GM12865 (cell line): ENCODE results near the gene TSPAN15.
"Not testable (repeated sequence)": the region's sequence is repeated elsewhere in the genome, so short reads cannot be mapped to it uniquely, and the experiment has no call there.

ENCODE experiments used
- DNase-seq: peaks from one replicate; pipeline ENCODE4 v3.0.0; 2010; ENCODE audit warnings: low read depth
- H3K4me3 ChIP-seq: 2 replicates; pipeline ENCODE4 v1.5.1; 2011; ENCODE audit warnings: mild to moderate bottlenecking, low read depth, low read length, control low read depth
- CTCF ChIP-seq: IDR thresholded peaks from 2 replicates; pipeline ENCODE4 v1.5.1; 2011; ENCODE audit warnings: low read length, control low read depth, low read depth, inconsistent platforms; ENCODE audit not compliant: insufficient read depth; ENCODE audit errors: missing control alignments

Gene TSPAN15

GRCh38 chr10:69480068-69480412 lies 28.8 kb downstream of the TSPAN15 start:
- DNase-seq = no peak

GRCh38 chr10:69481305-69481704 lies 30.0 kb downstream of the TSPAN15 start:
- peak; percentile 36 for DNase-seq
- no peak overlapping the region for H3K4me3 ChIP-seq
- no peak for TF ChIP-seq CTCF

More at GRCh38 chr10:69480068-69480412, 28.8 kb downstream of the TSPAN15 start:
- no peak overlapping the region for H3K4me3 ChIP-seq
- no peak for TF ChIP-seq CTCF

- DNase-seq = no peak
- TF ChIP-seq CTCF = no peak
- no peak overlapping the region for H3K4me3 ChIP-seq
These were observed 30.7 kb downstream of the TSPAN15 start for GRCh38 chr10:69481811-69482524.

GRCh38 chr10:69483963-69484362 lies 32.7 kb downstream of the TSPAN15 start:
- DNase-seq = no peak
- H3K4me3 ChIP-seq = no peak overlapping the region
- no peak for TF ChIP-seq CTCF

GRCh38 chr10:69484736-69485135 lies 33.5 kb downstream of the TSPAN15 start:
- DNase-seq = no peak
- H3K4me3 ChIP-seq = no peak overlapping the region
- TF ChIP-seq CTCF = no peak

GRCh38 chr10:69486922-69487730 lies 35.9 kb downstream of the TSPAN15 start:
- no peak for DNase-seq
- no peak for TF ChIP-seq CTCF
- no peak overlapping the region for H3K4me3 ChIP-seq

- H3K4me3 ChIP-seq, DNase-seq: not testable (repeated sequence)
These were observed 37.0 kb downstream of the TSPAN15 start for GRCh38 chr10:69488149-69488844.

GRCh38 chr10:69488856-69489255 lies 37.6 kb downstream of the TSPAN15 start:
- DNase-seq, H3K4me3 ChIP-seq: not testable (repeated sequence)
